GM12891 (cell line): ENCODE measurements around the gene DDX23.

Source experiments
- PAX5 ChIP-seq: IDR thresholded peaks from 2 replicates; pipeline ENCODE4 v1.6.1; 2011; ENCODE audit warnings: low read length, moderate library complexity, mild to moderate bottlenecking; ENCODE audit not compliant: insufficient read depth, severe bottlenecking
- POLR2A ChIP-seq: IDR thresholded peaks from 2 replicates; pipeline ENCODE4 v1.6.1; 2011; ENCODE audit warnings: low read depth, low read length, control low read depth
- POLR2AphosphoS5 ChIP-seq: IDR thresholded peaks from 2 replicates; pipeline ENCODE4 v1.6.1; 2011; ENCODE audit warnings: low read depth, low read length, control low read depth
- SPI1 ChIP-seq: IDR thresholded peaks from 2 replicates; pipeline ENCODE4 v1.6.1; 2011; ENCODE audit warnings: low read depth, low read length, control low read depth
- TAF1 ChIP-seq: IDR thresholded peaks from 2 replicates; pipeline ENCODE4 v1.6.1; 2011; ENCODE audit warnings: low read depth, low read length, control low read depth

GRCh38 chr12:48816143-48816854 is 35.7 kb downstream of the DDX23 start:
- no peak for TF ChIP-seq POLR2A
- TF ChIP-seq POLR2AphosphoS5, result no peak
- no peak for TF ChIP-seq TAF1
- no peak for TF ChIP-seq SPI1
- no peak for TF ChIP-seq PAX5
